ENCODE data around the gene PPP1R14B.

Gene PPP1R14B

DNA sequence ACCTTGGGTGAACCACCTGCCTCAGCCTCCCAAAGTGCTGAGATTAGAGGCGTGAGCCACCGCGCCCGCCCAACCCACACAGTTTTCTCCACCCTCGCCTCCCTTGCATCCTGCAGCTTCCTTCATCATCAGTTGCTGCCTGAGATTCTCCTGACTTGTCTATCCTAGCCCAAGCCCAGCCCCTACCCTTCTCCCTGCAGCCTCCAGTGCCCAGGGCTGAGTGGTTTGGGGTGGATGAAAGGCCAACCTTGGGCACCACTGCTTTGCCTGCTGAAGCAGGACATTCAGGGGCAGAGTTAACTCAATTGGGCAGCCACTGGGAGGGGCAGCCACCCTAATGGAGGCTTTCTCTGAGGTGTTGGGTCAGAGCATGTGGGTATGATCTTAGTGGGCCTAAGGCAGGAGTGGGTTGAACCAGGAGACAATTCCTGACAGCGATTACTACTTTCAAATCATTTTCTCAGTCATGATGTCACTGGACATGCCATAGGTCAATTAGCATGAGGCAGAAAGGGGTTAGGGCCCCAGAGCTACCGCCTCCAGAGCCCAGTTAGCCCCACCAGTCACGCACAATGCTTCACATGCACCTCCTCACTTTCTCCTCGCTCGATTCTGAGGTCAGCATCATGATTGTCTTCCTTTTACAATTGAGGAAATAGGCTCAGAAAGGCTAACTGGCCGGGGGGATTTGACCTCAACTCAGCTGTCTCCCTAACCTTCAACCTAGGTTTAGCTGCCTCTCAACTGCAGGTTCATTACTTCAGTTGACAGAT lies 6.9 kb downstream of the PPP1R14B start:
- Histone ChIP-seq H3K9ac (ENCODE audit: low read depth, low read length) (peak overlapping the region; percentile 99), H3K36me3 (ENCODE audit: insufficient read depth, low read length) (no peaks in the 10 kb centered on the region), H3K4me1 (ENCODE audit: insufficient read depth, low read length) (peaks cover 5% of the 10 kb centered on the region), H3K9me3 (ENCODE audit: control insufficient read depth, insufficient read depth, low read length) (no peaks in the 10 kb centered on the region)

DNA sequence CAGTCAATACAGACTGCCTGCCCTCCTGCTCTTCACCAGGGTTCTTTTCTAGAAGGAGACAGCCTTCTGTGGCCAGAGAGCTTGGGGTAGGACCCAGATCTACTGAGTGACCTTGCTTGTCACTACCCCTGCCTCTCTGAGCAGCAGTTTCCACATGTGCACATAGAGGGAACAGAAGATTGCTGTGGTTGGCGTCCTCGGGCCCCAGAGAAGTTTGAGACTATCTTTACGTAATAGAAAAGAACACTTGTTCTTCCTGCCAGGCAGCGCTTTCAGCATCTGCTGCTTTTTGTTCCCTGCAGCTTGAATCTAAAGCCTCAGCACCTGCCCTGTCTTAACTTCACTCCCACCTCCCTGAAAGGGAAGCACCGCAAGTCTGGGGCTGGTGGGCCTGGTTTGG lies 7.7 kb downstream of the PPP1R14B start:
- H3K9ac ChIP-seq (ENCODE audit: low read depth, low read length), result no peak overlapping the region

DNA sequence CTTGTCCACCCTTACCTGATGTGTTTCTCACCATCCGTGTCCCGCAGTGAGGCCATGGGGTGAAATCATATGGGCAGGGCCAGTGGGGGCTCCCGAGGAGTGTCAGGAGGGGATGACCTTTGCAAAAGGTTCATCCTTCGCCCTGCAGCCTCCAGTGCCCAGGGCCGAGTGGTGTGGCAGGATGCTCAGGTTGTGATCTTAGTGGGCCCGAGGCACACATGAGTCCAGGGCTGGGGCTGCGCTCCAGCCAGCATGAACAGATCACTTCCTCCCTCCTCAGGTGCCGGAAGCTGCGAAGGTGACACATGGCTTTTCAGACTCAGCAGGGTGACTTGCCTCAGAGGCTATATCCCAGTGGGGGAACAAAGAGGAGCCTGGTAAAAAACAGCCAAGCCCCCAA lies 8.7 kb downstream of the PPP1R14B start:
- H3K9me3 ChIP-seq (ENCODE audit: control insufficient read depth, insufficient read depth, low read length), result no peaks in the 10 kb centered on the region
- H3K36me3 ChIP-seq (ENCODE audit: insufficient read depth, low read length), result no peaks in the 10 kb centered on the region
- H3K4me1 ChIP-seq (ENCODE audit: insufficient read depth, low read length), result peaks cover 5% of the 10 kb centered on the region
- no peak overlapping the region for H3K9ac ChIP-seq (ENCODE audit: low read depth, low read length)

More for the DNA sequence above, 7.7 kb downstream of the PPP1R14B start:
- Histone ChIP-seq H3K4me1 (ENCODE audit: insufficient read depth, low read length) (peaks cover 5% of the 10 kb centered on the region), H3K9me3 (ENCODE audit: control insufficient read depth, insufficient read depth, low read length) (no peaks in the 10 kb centered on the region), H3K36me3 (ENCODE audit: insufficient read depth, low read length) (no peaks in the 10 kb centered on the region)

DNA sequence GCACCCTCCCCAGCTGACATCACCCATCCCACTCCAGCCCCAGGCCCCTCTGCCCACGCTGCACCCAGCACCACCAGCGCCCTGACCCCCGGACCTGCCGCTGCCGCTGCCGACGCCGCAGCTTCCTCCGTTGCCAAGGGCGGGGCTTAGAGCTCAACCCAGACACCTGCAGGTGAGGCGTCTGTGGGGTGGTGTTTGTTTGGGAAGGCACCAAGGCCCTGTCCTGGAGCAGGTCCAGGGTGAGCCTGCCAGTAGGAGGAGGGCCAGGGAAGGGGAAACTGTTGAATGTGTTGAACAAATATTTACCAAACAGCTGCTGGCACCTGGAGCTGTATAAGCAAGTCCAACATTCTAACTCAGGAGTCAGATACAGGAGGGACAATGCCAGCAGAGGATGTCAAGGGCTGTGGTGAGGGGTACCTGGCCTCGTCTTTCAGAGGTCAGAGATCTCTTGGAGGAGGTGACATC lies 9.2 kb downstream of the PPP1R14B start:
- Histone ChIP-seq H3K9me3 (ENCODE audit: control insufficient read depth, insufficient read depth, low read length) (no peaks in the 10 kb centered on the region), H3K9ac (ENCODE audit: low read depth, low read length) (no peak overlapping the region), H3K36me3 (ENCODE audit: insufficient read depth, low read length) (no peaks in the 10 kb centered on the region), H3K4me1 (ENCODE audit: insufficient read depth, low read length) (peaks cover 5% of the 10 kb centered on the region)

GRCh38 chr11:64235437-64236161 lies 11.1 kb downstream of the PPP1R14B start:
- peaks cover 9% of the 10 kb centered on the region for H3K4me1 ChIP-seq (ENCODE audit: insufficient read depth, low read length)
- H3K9me3 ChIP-seq (ENCODE audit: control insufficient read depth, insufficient read depth, low read length), result no peaks in the 10 kb centered on the region
- H3K36me3 ChIP-seq (ENCODE audit: insufficient read depth, low read length), result no peaks in the 10 kb centered on the region
- peak overlapping the region; percentile 53 for H3K9ac ChIP-seq (ENCODE audit: low read depth, low read length)

- Histone ChIP-seq H3K4me1 (ENCODE audit: insufficient read depth, low read length) (peaks cover 4% of the 10 kb centered on the region; the same call in 1 of the 2 replicates), H3K9ac (ENCODE audit: low read depth, low read length) (peak overlapping the region; percentile 53), H3K36me3 (ENCODE audit: insufficient read depth, low read length) (no peaks in the 10 kb centered on the region), H3K9me3 (ENCODE audit: control insufficient read depth, insufficient read depth, low read length) (no peaks in the 10 kb centered on the region)
Observed at GRCh38 chr11:64234647-64235379, 11.9 kb downstream of the PPP1R14B start.

DNA sequence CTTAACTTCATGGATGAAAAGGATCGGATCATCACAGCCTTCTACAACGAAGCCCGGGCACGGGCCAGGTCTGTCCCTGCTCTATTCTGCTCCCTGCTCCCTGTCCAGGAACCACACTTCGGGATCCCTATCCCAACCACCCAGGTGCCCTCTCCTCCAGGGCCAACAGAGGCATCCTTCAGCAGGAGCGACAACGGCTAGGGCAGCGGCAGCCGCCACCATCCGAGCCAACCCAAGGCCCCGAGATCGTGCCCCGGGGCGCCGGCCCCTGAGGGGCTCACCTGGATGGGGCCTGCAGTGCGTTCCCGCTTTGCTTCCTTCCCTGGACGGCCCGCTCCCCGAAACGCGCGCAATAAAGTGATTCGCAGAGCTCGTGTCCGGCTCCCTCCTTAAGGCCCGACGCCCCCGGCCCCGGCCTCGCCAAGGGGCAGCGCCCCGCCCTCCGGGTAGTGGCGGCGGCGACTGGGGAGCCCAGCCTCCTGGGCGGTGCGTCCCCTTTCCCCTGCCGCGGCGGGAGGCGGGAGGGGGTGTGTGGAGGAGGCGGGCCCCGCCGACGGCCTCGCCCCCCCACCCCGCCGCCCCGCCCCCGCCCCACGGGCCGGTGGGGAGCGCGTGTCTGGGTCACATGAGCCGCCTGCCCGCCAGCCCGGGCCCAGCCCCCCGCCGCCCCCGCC lies 12.7 kb downstream of the PPP1R14B start, which contains the start of gene VEGFB:
VEGFB (plus strand) TSS at position 672 of the 674 bp plus-strand sequence. CDS start 250 bp downstream, outside the sequence.
- peak within 1 kb of the TSS; percentile 66 for H3K9ac ChIP-seq (ENCODE audit: low read depth, low read length)
- H3K9me3 ChIP-seq (ENCODE audit: control insufficient read depth, insufficient read depth, low read length), result no peaks in the 10 kb centered on the region
- H3K36me3 ChIP-seq (ENCODE audit: insufficient read depth, low read length), result no peaks in the 10 kb centered on the region
- peaks cover 7% of the 10 kb centered on the region; the same call in 1 of the 2 replicates for H3K4me1 ChIP-seq (ENCODE audit: insufficient read depth, low read length)

GRCh38 chr11:64232967-64233315 lies 13.8 kb downstream of the PPP1R14B start:
- H3K9me3 ChIP-seq (ENCODE audit: control insufficient read depth, insufficient read depth, low read length), result no peaks in the 10 kb centered on the region
- H3K36me3 ChIP-seq (ENCODE audit: insufficient read depth, low read length), result no peaks in the 10 kb centered on the region
- H3K9ac ChIP-seq (ENCODE audit: low read depth, low read length), result no peak overlapping the region
- peaks cover 7% of the 10 kb centered on the region; the same call in 1 of the 2 replicates for H3K4me1 ChIP-seq (ENCODE audit: insufficient read depth, low read length)

- H3K4me1 ChIP-seq (ENCODE audit: insufficient read depth, low read length), result peaks cover 7% of the 10 kb centered on the region; the same call in 1 of the 2 replicates
Observed at GRCh38 chr11:64232182-64232966, 14.4 kb downstream of the PPP1R14B start.

DNA sequence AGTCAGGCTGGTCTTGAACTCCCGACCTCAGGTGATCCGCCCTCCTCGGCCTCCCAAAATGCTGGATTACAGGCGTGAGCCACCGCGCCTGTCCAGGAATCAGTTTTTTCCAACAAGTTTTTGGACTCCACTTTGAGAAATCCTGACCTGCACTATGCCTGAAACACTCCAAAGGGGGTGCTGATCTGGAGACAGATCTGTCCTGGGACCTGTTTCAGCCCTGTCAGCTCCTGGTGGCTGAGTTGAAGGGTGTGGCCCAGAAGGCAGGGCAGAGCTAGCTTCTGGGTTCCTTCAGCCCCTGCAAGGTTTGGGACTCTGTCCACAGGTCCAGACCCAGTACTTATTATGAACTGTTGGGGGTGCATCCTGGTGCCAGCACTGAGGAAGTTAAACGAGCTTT lies 15.2 kb downstream of the PPP1R14B start:
- no peaks in the 10 kb centered on the region for H3K9me3 ChIP-seq (ENCODE audit: control insufficient read depth, insufficient read depth, low read length)
- H3K4me1 ChIP-seq (ENCODE audit: insufficient read depth, low read length), result peaks cover 7% of the 10 kb centered on the region; the same call in 1 of the 2 replicates
- H3K36me3 ChIP-seq (ENCODE audit: insufficient read depth, low read length), result no peaks in the 10 kb centered on the region
- no peak overlapping the region; the same call in 1 of the 2 replicates for H3K9ac ChIP-seq (ENCODE audit: low read depth, low read length)

More at GRCh38 chr11:64232182-64232966, 14.4 kb downstream of the PPP1R14B start:
- Histone ChIP-seq H3K9ac (ENCODE audit: low read depth, low read length) (no peak overlapping the region), H3K36me3 (ENCODE audit: insufficient read depth, low read length) (no peaks in the 10 kb centered on the region), H3K9me3 (ENCODE audit: control insufficient read depth, insufficient read depth, low read length) (no peaks in the 10 kb centered on the region)

GRCh38 chr11:64230985-64231365 lies 15.8 kb downstream of the PPP1R14B start:
- H3K4me1 ChIP-seq (ENCODE audit: insufficient read depth, low read length), result peaks cover 7% of the 10 kb centered on the region; the same call in 1 of the 2 replicates

DNA sequence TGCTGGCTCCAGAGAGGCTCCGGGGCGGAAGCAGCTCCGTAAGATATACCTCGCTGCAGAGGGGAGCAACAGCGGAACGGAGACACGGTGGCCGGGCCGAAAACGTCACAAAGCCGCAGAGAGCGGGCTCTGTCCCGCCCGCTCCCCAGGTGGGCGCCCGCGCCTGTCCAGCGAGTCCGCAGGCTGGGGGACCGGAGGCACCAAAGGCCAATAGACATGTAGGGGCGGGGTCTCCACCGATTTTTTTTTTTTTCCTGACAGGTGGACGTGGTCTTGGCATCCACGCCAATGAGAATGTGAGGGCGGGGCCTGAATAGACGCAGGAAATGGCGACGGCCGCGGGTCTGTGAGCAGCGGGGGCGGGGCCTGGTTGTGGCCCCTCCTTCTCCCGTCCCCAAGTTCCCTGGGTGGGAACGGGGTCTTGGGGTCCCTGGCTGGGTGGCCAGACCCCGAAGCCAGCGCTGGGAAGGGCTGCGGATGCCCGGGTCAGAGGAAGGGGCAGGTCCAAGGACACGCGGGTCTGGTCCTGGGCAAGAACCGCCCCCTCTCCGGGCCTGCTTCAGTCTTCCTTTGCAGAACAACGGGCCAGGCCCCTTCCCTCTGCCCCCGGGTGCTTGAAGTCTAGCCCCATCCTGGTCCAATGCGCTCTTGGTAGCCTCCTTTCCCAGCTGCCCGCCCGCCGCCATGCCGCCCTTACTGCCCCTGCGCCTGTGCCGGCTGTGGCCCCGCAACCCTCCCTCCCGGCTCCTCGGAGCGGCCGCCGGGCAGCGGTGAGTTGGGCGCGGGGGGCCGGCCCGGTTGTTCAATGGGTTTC lies 16.4 kb downstream of the PPP1R14B start, which contains the start of gene DNAJC4:
DNAJC4 (plus strand) TSS at position 378 of the 814 bp plus-strand sequence; CDS start at position 685, 307 bp downstream.
- peaks cover 7% of the 10 kb centered on the region; the same call in 1 of the 2 replicates for H3K4me1 ChIP-seq (ENCODE audit: insufficient read depth, low read length)
- peak within 1 kb of the TSS; percentile 75 for H3K9ac ChIP-seq (ENCODE audit: low read depth, low read length)
- no peaks in the 10 kb centered on the region for H3K36me3 ChIP-seq (ENCODE audit: insufficient read depth, low read length)
- H3K9me3 ChIP-seq (ENCODE audit: control insufficient read depth, insufficient read depth, low read length), result no peaks in the 10 kb centered on the region

More at GRCh38 chr11:64230985-64231365, 15.8 kb downstream of the PPP1R14B start:
- Histone ChIP-seq H3K36me3 (ENCODE audit: insufficient read depth, low read length) (no peaks in the 10 kb centered on the region), H3K9ac (ENCODE audit: low read depth, low read length) (peak overlapping the region; percentile 75), H3K9me3 (ENCODE audit: control insufficient read depth, insufficient read depth, low read length) (no peaks in the 10 kb centered on the region)
